Endothelial cell of umbilical vein (primary cell): ENCODE data around the gene PTGR3. TPM values are rescaled to one million over a fixed set of nuclear protein-coding genes. Genes with fewer than 3 reads are reported as not detected.

ENCODE experiments used
- BruUV-seq: library from RNA; stranded (reverse); fragments of 400-500 nt; replicated peaks from 2 replicates; lab custom pipeline; 2021; lab: Mats Ljungman, UMichigan
- CTCF ChIA-PET: fragments of 300-600, 350-600 bp; sonication (Branson Sonifier 250); formaldehyde crosslinking; loops from one replicate; lab custom pipeline; 2021; ENCODE audit warnings: antibody characterized with exemption, inconsistent platforms; lab: Charles Lee
- POLR2A ChIA-PET: fragments of 300-600, 350-600 bp; sonication (Branson Sonifier 250); formaldehyde crosslinking; loops from one replicate; lab custom pipeline; 2021; ENCODE audit warnings: antibody characterized with exemption, inconsistent platforms; lab: Charles Lee
- DNase-seq: peaks from one replicate; pipeline ENCODE4 v3.0.0-alpha.2; 2011; ENCODE audit warnings: low read depth, low spot score
- FAIRE-seq: peaks from 2 replicates; lab custom pipeline; 2011; peaks lifted over from hg19 to GRCh38; lab: Jason Lieb, UNC
- H2AFZ ChIP-seq: 2 replicates; pipeline ENCODE4 v1.6.0; 2012; ENCODE audit warnings: low read depth, low read length, control low read depth, inconsistent platforms
- H3K27ac ChIP-seq: 2 replicates; pipeline ENCODE4 v1.5.1; 2011; ENCODE audit warnings: low read depth, mild to moderate bottlenecking, control low read depth, low read length, moderate library complexity; ENCODE audit not compliant: insufficient read depth
- H3K27me3 ChIP-seq, 2 experiments: 2 replicates each; pipeline versions ENCODE4 v1.6.0 to v1.6.1; 2011; ENCODE audit warnings: low read length in 2 of 2, mixed read lengths in 1 of 2; ENCODE audit not compliant: control insufficient read depth in 2 of 2, insufficient read depth in 2 of 2
- H3K36me3 ChIP-seq, 2 experiments: 2 replicates in 1 of 2; 3 replicates in 1 of 2; pipeline ENCODE4 v1.5.1; 2011; ENCODE audit warnings: low read length in 2 of 2, mild to moderate bottlenecking in 1 of 2, moderate library complexity in 1 of 2; ENCODE audit not compliant: control insufficient read depth in 2 of 2, insufficient read depth in 2 of 2; ENCODE audit errors: extremely low read depth in 1 of 2
- H3K4me1 ChIP-seq: 3 replicates; pipeline ENCODE4 v1.5.1; 2011; ENCODE audit warnings: mild to moderate bottlenecking, low read length; ENCODE audit not compliant: control insufficient read depth, insufficient read depth; ENCODE audit errors: extremely low read depth
- H3K4me2 ChIP-seq: 2 replicates; pipeline ENCODE4 v1.6.1; 2011; ENCODE audit warnings: low read length, control low read depth, mixed read lengths; ENCODE audit not compliant: insufficient read depth
- H3K4me3 ChIP-seq, 3 experiments: fragments of 200-600 bp in 1 of 3; sonication (generic), shearing (Covaris generic) in 1 of 3; replicated peaks in 1 of 3; 2 replicates each; pipeline ENCODE4 v1.5.1; 2011 to 2016; ENCODE audit warnings: control low read depth in 3 of 3, low read length in 3 of 3, mild to moderate bottlenecking in 2 of 3, inconsistent platforms in 1 of 3, low read depth in 1 of 3, moderate library complexity in 1 of 3; ENCODE audit not compliant: insufficient read depth in 1 of 3
- H3K79me2 ChIP-seq: 2 replicates; pipeline ENCODE4 v1.6.0; 2012; ENCODE audit warnings: low read length, inconsistent platforms; ENCODE audit not compliant: control insufficient read depth, insufficient read depth
- H3K9ac ChIP-seq: replicated peaks from 2 replicates; pipeline ENCODE3; 2011; ENCODE audit warnings: low read length, control low read depth; ENCODE audit not compliant: insufficient read depth; ENCODE audit errors: extremely low read depth
- H3K9me1 ChIP-seq: replicated peaks from 3 replicates; pipeline ENCODE4 v1.6.0; 2011; ENCODE audit warnings: mild to moderate bottlenecking, low read length; ENCODE audit not compliant: control insufficient read depth, insufficient read depth; ENCODE audit errors: extremely low read depth
- H3K9me3 ChIP-seq: replicated peaks from 2 replicates; pipeline ENCODE4 v1.5.1; 2012; ENCODE audit warnings: low read length, inconsistent platforms; ENCODE audit not compliant: control insufficient read depth, insufficient read depth
- H4K20me1 ChIP-seq: replicated peaks from 2 replicates; pipeline ENCODE3; 2011; ENCODE audit warnings: mild to moderate bottlenecking, low read length; ENCODE audit not compliant: control insufficient read depth, insufficient read depth; ENCODE audit errors: extremely low read depth
- CTCF ChIP-seq, 2 donors: IDR thresholded peaks; 1 replicate in 1 of 2; 2 replicates in 1 of 2; pipeline ENCODE4 v1.5.1; 2011; ENCODE audit warnings: low read length in 2 of 2, mild to moderate bottlenecking in 2 of 2, moderate library complexity in 2 of 2, control low read depth in 1 of 2, inconsistent platforms in 1 of 2, low read depth in 1 of 2; ENCODE audit not compliant: insufficient read depth in 1 of 2; ENCODE audit errors: extremely low read depth in 1 of 2
- EZH2 ChIP-seq: IDR thresholded peaks from 2 replicates; pipeline ENCODE4 v1.6.1; 2012; ENCODE audit warnings: borderline replicate concordance, low read depth, mild to moderate bottlenecking, moderate library complexity, low read length, inconsistent platforms; ENCODE audit not compliant: severe bottlenecking
- FOS ChIP-seq: IDR thresholded peaks from 2 replicates; pipeline ENCODE4 v1.6.1; 2011; ENCODE audit warnings: mild to moderate bottlenecking, low read length, moderate library complexity, borderline replicate concordance; ENCODE audit not compliant: insufficient read depth
- GATA2 ChIP-seq: IDR thresholded peaks from 2 replicates; pipeline ENCODE4 v1.7.0; 2011; ENCODE audit warnings: low read depth, mild to moderate bottlenecking, moderate library complexity, mixed read lengths, low read length; ENCODE audit not compliant: insufficient read length, insufficient read depth
- JUN ChIP-seq: IDR thresholded peaks from 2 replicates; pipeline ENCODE4 v1.6.1; 2011; ENCODE audit warnings: borderline replicate concordance, low read depth; ENCODE audit not compliant: insufficient read length, insufficient read depth
- MAX ChIP-seq: IDR thresholded peaks from 2 replicates; pipeline ENCODE4 v1.6.1; 2011; ENCODE audit not compliant: insufficient read depth, insufficient read length
- MYC ChIP-seq: IDR thresholded peaks from one replicate; pipeline ENCODE4 v1.6.1; 2011; ENCODE audit warnings: mild to moderate bottlenecking, low read depth, low read length
- POLR2A ChIP-seq: IDR thresholded peaks from 2 replicates; pipeline ENCODE4 v1.6.1; 2012; ENCODE audit warnings: low read depth, mild to moderate bottlenecking, control low read depth, low read length
- POLR2AphosphoS5 ChIP-seq: IDR thresholded peaks from 2 replicates; pipeline ENCODE4 v1.6.1; 2012; ENCODE audit warnings: low read depth, mild to moderate bottlenecking, control low read depth, low read length, moderate library complexity; ENCODE audit not compliant: insufficient read depth
- dilution Hi-C: fragments of 300-500 bp; cut with MboI; formaldehyde crosslinking; loops from one replicate; pipeline ENCODE4 v1.15.0; 2019; ENCODE audit warnings: low sequenced_read_pairs; ENCODE audit not compliant: extremely low pct_ligation_motif_present
- intact Hi-C: fragments of 100-400 bp; cut with micrococcal nuclease; formaldehyde crosslinking; loops from one replicate; pipeline ENCODE4 v1.10.0; 2022
- polyA plus RNA-seq, 4 experiments: library from polyadenylated mRNA; depleted of rRNA in 3 of 4; stranded (reverse) in 3 of 4; unstranded in 1 of 4; fragments of >200 nt; gene quantifications; 2 replicates each; pipeline versions ENCODE4 v1.2.1 to v1.2.3, GENCODE V29; 2011 to 2012; ENCODE audit warnings: missing spikeins in 1 of 4
- total RNA-seq: library from RNA; stranded (reverse); gene quantifications from 2 replicates; pipeline ENCODE4 v1.2.3, GENCODE V29; 2021

Gene PTGR3
- total and polyA plus RNA-seq, 2 donors (not counting 3 experiments of a cell fraction or from before 2014, with no cell fraction given): 13.9 to 21.9 TPM

- dilution Hi-C loops (no loop called here), intact Hi-C loops (no loop called here)
- no peaks in the 10 kb centered on the region for H3K4me1 ChIP-seq
- no TSS peak for BruUV-seq
- no peak for DNase-seq
- TF ChIP-seq POLR2A (no peak), FOS (no peak), MAX (no peak), POLR2AphosphoS5 (no peak), GATA2 (no peak), EZH2 (no peak), CTCF (IDR thresholded peaks at IDR 0.05; ENCODE audit: extremely low read depth in 1 of 2, insufficient read depth in 1 of 2, low read depth in 1 of 2, low read length in 2 of 2) (no peak), JUN (no peak), MYC (no peak)
- H3K9ac ChIP-seq: no peak overlapping the region
- no peaks in the 10 kb centered on the region for H3K9me1 ChIP-seq
- no peak overlapping the region for H3K27ac ChIP-seq
- H3K9me3 ChIP-seq: no peaks in the 10 kb centered on the region
- no peaks in the 10 kb centered on the region for H4K20me1 ChIP-seq
- ChIA-PET POLR2A (no interaction called here), CTCF (no interaction called here)
- H3K4me3 ChIP-seq: no peak overlapping the region
- H3K36me3 ChIP-seq: no peaks in the 10 kb centered on the region
- no peak overlapping the region for H3K4me2 ChIP-seq
- no peaks in the 10 kb centered on the region for H3K79me2 ChIP-seq
- H3K27me3 ChIP-seq: peaks cover 0 to 5% of the 10 kb centered on the region in 2 experiments
- no peak overlapping the region for H2AFZ ChIP-seq
- FAIRE-seq: no peak
Observed at GRCh38 chr18:75162467-75162866, 46.5 kb downstream of the PTGR3 start.
